22Rv1 (cell line): ENCODE results near the gene RAB40AL.

Experiments used
- H3K27ac ChIP-seq: fragments of 450-650 bp; 2 replicates; pipeline ENCODE4 v1.5.1; 2017
- CTCF ChIP-seq: fragments of 450-650 bp; IDR thresholded peaks from 2 replicates; pipeline ENCODE4 v1.5.1; 2017; ENCODE audit warnings: mild to moderate bottlenecking
- ZFX ChIP-seq: fragments of 450-650 bp; IDR thresholded peaks from 2 replicates; pipeline ENCODE4 v1.6.1; 2017; ENCODE audit warnings: antibody characterized with exemption, borderline replicate concordance

RAB40AL gene

DNA sequence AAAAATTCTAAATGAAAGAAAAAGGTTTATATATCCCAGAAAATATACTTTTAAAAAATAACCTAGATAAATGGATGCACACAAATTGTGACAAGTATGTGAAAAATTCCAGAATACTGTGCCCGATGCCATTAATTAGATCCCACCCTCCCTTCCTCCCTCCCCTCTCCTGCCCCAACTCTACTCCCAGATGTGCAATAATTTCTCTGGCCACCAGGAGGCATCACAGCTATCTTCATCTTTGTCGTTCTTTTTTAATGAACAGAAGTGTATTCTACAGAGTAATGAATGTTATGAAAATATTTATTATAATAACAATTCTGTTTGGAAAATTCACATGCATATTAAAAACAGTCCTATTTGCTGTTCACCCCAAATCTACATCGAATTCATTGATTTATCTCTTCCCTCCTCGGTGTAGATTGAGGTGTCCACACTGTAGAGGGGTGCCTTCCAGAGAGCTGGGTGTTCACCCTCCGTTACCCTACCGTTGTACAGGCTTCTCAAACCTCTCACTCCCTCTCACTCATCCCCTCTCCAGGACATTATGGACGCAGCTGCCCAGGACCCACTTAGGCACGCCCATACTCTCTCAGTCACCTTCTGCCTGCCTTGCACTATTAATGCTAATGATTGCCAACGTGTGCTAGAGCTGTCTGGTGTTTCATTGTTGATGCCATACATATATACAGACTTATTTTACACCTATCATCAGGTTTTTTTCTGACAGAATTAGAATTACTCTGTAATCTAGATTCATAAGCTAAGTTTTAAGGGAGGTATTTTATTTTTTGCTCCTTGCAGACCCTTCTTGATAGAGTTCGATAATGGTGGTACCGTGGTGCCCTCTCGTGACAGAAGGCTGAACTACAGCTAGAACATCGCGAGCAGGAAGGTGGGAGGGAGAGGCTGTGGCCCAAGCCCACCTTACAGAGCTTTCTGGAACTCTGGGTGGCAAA lies 14.1 kb downstream of the RAB40AL start:
- TF ChIP-seq CTCF (peak; percentile 59), ZFX (no peak)
- no peak overlapping the region for H3K27ac ChIP-seq

DNA sequence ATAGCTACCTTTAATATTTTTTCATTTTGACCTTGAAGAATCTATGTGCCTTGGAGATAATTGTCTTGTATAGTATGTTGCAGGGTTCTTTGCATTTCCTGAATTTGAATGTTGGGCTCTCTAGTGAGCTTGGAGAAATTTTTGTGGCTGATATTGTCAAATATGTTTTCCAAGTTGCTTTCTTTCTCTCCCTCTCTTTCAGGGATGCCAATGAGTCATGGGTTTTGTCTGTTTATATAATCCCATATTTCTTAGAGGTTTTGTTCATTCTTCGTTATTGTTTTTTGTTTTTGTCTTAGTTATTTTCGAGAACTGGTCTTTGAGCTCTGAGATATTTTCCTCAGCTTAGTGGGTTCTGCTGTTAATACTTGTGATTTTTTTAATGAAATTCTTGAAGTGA lies 20.7 kb downstream of the RAB40AL start:
- TF ChIP-seq CTCF (no peak), ZFX (no peak)
- no peak overlapping the region for H3K27ac ChIP-seq

- TF ChIP-seq CTCF (0 out of 2 replicates have a peak, but pooled peaks have one; percentile 15), ZFX (no peak)
- H3K27ac ChIP-seq: no peak overlapping the region
Measured at GRCh38 chrX:102958794-102959193, 21.7 kb downstream of the RAB40AL start.

GRCh38 chrX:102959471-102959870 lies 22.4 kb downstream of the RAB40AL start:
- TF ChIP-seq ZFX (no peak), CTCF (no peak)
- H3K27ac ChIP-seq: no peak overlapping the region

DNA sequence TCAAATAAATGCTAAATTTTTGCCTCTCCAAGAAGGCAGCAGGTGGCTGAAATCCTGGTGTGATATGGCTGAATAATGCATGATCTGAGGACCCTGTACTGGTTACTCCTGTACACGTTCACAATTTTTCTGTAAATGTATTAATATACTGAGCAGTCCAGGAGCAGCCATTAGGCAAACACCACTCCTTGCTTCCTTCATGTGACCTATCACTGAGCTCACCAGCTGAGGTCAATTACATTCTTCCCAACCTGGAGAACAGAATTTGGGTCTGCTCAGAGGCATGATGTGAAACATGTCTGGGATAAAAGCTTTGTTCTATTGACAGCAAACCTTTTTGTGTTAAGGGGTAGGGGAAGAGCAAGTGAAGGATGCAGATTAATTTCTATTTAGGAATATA lies 26.9 kb downstream of the RAB40AL start:
- H3K27ac ChIP-seq: no peak overlapping the region
- TF ChIP-seq ZFX (no peak), CTCF (no peak)

- H3K27ac ChIP-seq: no peak overlapping the region
- TF ChIP-seq ZFX: no peak
- no peak for TF ChIP-seq CTCF
Measured at GRCh38 chrX:102964940-102965339, 27.9 kb downstream of the RAB40AL start.

DNA sequence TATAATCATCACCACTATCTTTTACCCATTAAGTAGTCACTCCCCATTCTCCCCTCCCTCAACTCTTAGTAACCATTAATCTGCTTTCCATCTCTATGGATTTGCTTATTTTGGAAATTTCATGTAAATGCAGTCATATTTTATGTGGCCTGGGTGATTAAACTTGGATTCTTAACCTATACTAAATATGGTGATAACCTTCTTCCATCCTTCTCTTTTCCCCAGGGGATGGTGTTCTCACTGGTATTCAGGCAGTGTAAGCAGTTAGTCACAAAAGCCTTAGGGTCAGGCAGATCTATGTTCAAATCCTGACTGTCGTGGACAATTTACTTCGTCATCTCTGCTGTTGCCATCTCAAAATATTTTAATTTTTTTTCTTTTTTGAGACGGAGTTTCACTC lies 29.6 kb downstream of the RAB40AL start:
- TF ChIP-seq ZFX: no peak
- TF ChIP-seq CTCF: no peak
- no peak overlapping the region for H3K27ac ChIP-seq
